Measurements from ENCODE around the gene SPG21.

Gene SPG21

DNA sequence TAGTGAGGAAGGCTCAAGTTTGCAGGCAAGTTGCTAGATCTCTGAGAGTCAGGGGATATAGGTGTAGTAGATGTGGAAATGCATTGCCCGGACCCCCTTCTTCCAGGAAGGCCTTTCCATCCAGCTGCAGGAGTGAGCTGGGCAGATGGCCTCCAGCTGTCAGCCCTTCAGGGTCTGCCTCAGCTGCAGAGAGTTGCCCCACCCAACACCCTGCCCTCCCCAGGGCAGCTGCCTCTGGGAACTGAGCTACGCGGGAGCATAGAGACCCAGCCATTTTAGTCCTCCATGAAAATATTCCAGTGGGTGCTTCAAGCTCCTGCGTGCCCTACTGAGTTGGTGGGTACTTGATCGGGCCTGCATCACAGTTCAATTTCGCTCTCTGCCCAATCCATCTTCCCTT, 29.6 kb downstream of the SPG21 start:
- no peaks in the 10 kb centered on the region for H3K4me1 ChIP-seq (ENCODE audit: insufficient read depth, low read length)
- H3K36me3 ChIP-seq (ENCODE audit: insufficient read depth, low read length): peaks cover 80% of the 10 kb centered on the region
- no peak overlapping the region for H3K4me3 ChIP-seq (ENCODE audit: low read length)
- WGBS: 96% methylated on average over 6 of the region's 6 CpGs
- no peaks in the 10 kb centered on the region for H3K27me3 ChIP-seq (ENCODE audit: insufficient read depth, low read length)
- no peaks in the 10 kb centered on the region for H3K9me3 ChIP-seq (ENCODE audit: insufficient read depth, low read depth, low read length)
- no peak overlapping the region for H3K27ac ChIP-seq (ENCODE audit: low read depth, low read length)
- no peak overlapping the region for H3K9ac ChIP-seq (ENCODE audit: low read depth, low read length)

DNA sequence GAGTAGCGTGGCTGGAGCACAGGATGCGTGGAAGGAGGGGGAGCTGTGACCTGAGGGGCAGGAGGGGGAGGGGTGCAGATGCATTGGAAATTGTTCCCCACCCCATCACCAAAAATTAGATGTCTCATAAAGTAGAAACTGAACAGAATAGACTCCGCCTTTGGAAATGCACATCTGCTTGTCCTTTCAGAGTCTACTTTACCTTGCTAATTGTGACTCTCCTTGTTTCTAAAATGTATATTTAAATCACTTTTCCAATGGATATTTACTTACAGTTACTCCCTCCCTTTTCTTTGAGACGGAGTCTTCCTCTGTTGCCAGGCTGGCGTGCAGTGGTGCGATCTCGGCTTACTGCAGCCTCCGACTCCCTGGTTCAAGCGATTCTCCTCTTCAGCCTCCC, 30.6 kb downstream of the SPG21 start:
- Histone ChIP-seq H3K36me3 (ENCODE audit: insufficient read depth, low read length) (peaks cover 74% of the 10 kb centered on the region), H3K27ac (ENCODE audit: low read depth, low read length) (no peak overlapping the region), H3K4me3 (ENCODE audit: low read length) (no peak overlapping the region), H3K27me3 (ENCODE audit: insufficient read depth, low read length) (no peaks in the 10 kb centered on the region), H3K9me3 (ENCODE audit: insufficient read depth, low read depth, low read length) (no peaks in the 10 kb centered on the region), H3K9ac (ENCODE audit: low read depth, low read length) (no peak overlapping the region), H3K4me1 (ENCODE audit: insufficient read depth, low read length) (no peaks in the 10 kb centered on the region)
- WGBS: 96% methylated on average over 8 of the region's 9 CpGs

DNA sequence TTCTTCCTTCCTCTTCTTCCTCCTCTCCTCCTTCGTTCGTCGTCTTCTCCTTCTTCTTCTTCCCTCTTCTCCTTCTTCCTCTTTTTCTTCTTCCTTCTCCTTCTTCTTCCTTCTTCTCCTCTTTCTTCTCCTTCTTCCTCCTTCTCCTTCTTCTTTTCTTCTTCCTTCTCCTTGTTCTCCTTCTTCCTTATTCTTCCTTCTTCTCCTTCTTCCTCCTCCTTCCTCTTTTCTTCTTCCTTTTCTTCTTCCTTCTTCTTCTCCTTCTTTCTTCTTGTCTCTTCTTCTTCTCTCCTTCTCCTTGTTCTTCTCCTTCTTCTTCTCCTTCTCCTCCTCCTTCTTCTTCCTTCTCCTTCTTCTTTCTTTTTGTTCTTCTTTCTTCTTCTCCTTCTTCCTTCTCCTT, 35.3 kb downstream of the SPG21 start:
- Histone ChIP-seq H3K36me3 (ENCODE audit: insufficient read depth, low read length) (peaks cover 30% of the 10 kb centered on the region), H3K27ac (ENCODE audit: low read depth, low read length) (no peak overlapping the region), H3K9me3 (ENCODE audit: insufficient read depth, low read depth, low read length) (no peaks in the 10 kb centered on the region), H3K27me3 (ENCODE audit: insufficient read depth, low read length) (no peaks in the 10 kb centered on the region), H3K9ac (ENCODE audit: low read depth, low read length) (no peak overlapping the region), H3K4me1 (ENCODE audit: insufficient read depth, low read length) (no peaks in the 10 kb centered on the region), H3K4me3 (ENCODE audit: low read length) (no peak overlapping the region)
- WGBS: 96% methylated on average over 2 of the region's 3 CpGs

DNA sequence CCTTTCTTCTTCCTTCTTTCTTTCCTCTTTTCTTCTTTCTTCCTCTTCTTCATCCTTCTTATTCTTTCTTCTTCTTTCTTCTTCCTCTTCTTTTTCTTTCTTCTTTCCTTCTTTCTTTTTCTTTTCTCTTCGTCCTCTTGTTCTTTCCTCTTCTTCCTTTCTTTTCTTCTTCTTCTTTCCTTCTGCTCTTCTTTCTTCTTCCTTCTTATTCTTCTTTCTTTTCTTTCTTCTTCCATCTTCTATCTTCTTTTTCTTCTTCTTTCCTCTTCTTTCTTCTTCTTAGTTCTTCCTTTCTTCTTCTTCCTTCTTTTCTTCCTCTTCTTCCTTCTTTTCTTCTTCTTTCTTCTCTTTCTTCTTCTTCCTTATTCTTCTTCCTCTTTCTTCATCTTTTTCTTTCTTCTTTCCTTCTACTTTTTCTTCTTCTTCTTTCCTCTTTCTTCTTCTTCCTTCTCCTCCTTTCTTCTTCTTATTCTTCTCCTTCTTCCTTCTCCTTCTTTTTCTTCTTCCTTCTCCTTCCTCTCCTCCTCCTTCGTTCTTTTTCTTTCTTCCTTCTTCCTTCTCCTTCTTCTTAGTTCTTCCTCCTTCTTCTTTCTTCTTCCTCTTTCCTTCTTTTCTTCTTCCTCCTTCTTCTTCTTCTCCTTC, 37.8 kb downstream of the SPG21 start:
- H3K27ac ChIP-seq (ENCODE audit: low read depth, low read length): no peak overlapping the region
- H3K36me3 ChIP-seq (ENCODE audit: insufficient read depth, low read length): peaks cover 15% of the 10 kb centered on the region
- H3K9ac ChIP-seq (ENCODE audit: low read depth, low read length): no peak overlapping the region
- H3K4me3 ChIP-seq (ENCODE audit: low read length): no peak overlapping the region
- no peaks in the 10 kb centered on the region for H3K4me1 ChIP-seq (ENCODE audit: insufficient read depth, low read length)
- no peaks in the 10 kb centered on the region for H3K27me3 ChIP-seq (ENCODE audit: insufficient read depth, low read length)
- 95% methylated on average over 2 of the region's 2 CpGs for WGBS
- no peaks in the 10 kb centered on the region for H3K9me3 ChIP-seq (ENCODE audit: insufficient read depth, low read depth, low read length)

DNA sequence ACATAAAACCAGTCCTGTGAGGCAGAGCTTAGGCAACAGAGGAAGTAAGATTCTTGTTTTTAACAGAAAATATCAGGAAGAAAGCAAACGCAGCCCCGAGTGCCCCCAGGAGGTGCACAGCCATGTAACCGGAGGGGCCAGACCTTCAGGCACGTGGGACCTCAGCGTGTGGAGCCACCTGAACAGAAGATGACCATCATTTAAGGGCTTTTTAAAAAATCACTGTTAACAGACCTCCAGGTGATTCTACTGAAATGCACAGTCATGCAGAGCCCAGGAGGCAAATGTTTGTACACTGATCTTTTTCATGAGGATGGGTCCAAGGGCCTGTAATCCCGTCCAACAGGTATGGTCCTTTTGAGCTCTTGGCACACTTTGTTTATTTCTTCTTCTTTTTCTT, 38.8 kb downstream of the SPG21 start:
- Histone ChIP-seq H3K9me3 (ENCODE audit: insufficient read depth, low read depth, low read length) (no peaks in the 10 kb centered on the region), H3K27ac (ENCODE audit: low read depth, low read length) (no peak overlapping the region), H3K9ac (ENCODE audit: low read depth, low read length) (no peak overlapping the region), H3K36me3 (ENCODE audit: insufficient read depth, low read length) (peaks cover 9% of the 10 kb centered on the region), H3K4me1 (ENCODE audit: insufficient read depth, low read length) (no peaks in the 10 kb centered on the region), H3K27me3 (ENCODE audit: insufficient read depth, low read length) (no peaks in the 10 kb centered on the region), H3K4me3 (ENCODE audit: low read length) (no peak overlapping the region)
- WGBS: 95% methylated on average over 6 of the region's 6 CpGs

DNA sequence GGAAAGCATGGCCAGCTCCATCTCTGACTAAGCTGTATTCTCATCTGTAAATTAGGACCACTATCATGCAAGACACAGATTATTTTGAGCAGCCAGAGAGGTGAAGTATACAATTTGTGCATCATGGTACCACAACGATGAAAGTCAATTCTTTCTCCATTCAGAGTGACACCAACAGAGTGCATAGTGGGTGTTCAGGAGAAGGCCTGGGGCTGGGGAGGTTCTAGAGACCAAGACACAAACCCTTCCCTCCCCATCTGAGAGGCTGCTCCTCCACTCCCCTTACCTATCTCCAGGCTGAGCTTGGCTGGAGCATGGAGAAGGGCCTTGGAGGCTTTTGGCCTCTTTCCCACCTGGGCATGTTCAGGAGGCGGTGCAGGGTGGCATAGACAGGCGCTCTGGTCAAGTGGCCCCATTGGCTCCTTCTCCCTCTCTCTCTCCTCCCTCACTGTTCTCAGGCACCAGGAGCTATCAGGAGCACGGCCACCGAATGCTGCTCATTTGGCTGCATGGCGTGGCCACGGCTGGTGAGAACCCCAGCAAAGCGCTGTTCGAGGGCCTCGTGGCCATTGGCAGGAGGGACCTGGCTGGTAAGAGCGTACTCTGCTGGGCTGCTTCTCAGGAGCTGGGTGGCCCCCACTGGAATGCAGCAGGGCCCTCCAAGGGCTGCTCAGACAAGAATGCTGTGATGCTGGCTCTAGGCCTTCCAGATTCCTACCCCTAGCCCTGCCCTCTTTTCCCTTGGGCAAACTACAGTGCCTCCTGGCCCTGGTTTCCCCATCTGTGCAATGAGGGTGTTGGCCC, 40.1 kb downstream of the SPG21 start:
- no peak overlapping the region for H3K27ac ChIP-seq (ENCODE audit: low read depth, low read length)
- H3K9me3 ChIP-seq (ENCODE audit: insufficient read depth, low read depth, low read length): no peaks in the 10 kb centered on the region
- WGBS: 95% methylated on average over 11 of the region's 11 CpGs

GRCh38 chr15:64948916-64949315, 40.8 kb downstream of the SPG21 start:
- WGBS: 89% methylated on average over 9 of the region's 9 CpGs
- no peaks in the 10 kb centered on the region for H3K36me3 ChIP-seq (ENCODE audit: insufficient read depth, low read length)
- H3K27me3 ChIP-seq (ENCODE audit: insufficient read depth, low read length): no peaks in the 10 kb centered on the region
- no peak overlapping the region for H3K9ac ChIP-seq (ENCODE audit: low read depth, low read length)
- H3K27ac ChIP-seq (ENCODE audit: low read depth, low read length): no peak overlapping the region
- H3K4me3 ChIP-seq (ENCODE audit: low read length): no peak overlapping the region
- no peaks in the 10 kb centered on the region for H3K4me1 ChIP-seq (ENCODE audit: insufficient read depth, low read length)
- no peaks in the 10 kb centered on the region for H3K9me3 ChIP-seq (ENCODE audit: insufficient read depth, low read depth, low read length)

More for the DNA sequence above, 40.1 kb downstream of the SPG21 start:
- Histone ChIP-seq H3K4me1 (ENCODE audit: insufficient read depth, low read length) (no peaks in the 10 kb centered on the region), H3K27me3 (ENCODE audit: insufficient read depth, low read length) (no peaks in the 10 kb centered on the region), H3K36me3 (ENCODE audit: insufficient read depth, low read length) (no peaks in the 10 kb centered on the region), H3K9ac (ENCODE audit: low read depth, low read length) (no peak overlapping the region), H3K4me3 (ENCODE audit: low read length) (no peak overlapping the region)

DNA sequence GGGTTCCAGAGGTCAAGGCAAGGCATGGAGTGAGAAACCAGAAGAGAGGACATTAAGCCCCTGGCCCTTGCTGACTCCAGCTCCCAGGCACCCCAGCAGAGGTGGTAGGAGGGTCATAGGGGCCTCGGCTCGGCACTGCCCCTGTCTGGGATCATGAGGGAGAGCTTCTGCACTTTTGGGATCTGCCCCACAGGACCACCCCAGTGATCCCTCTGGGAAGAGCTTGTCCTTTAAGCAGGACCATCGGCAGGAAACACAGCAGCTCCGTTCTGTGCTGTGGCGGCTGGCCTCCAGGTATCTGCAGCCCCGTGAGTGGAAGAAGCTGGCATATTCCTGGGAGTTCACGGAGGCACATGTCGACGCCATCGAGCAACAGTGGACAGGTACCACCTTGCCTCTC, 42.5 kb downstream of the SPG21 start:
- no peak overlapping the region for H3K9ac ChIP-seq (ENCODE audit: low read depth, low read length)
- no peaks in the 10 kb centered on the region for H3K9me3 ChIP-seq (ENCODE audit: insufficient read depth, low read depth, low read length)
- H3K4me1 ChIP-seq (ENCODE audit: insufficient read depth, low read length): no peaks in the 10 kb centered on the region
- WGBS: 92% methylated on average over 10 of the region's 10 CpGs
- H3K27me3 ChIP-seq (ENCODE audit: insufficient read depth, low read length): no peaks in the 10 kb centered on the region
- no peak overlapping the region for H3K4me3 ChIP-seq (ENCODE audit: low read length)
- no peaks in the 10 kb centered on the region for H3K36me3 ChIP-seq (ENCODE audit: insufficient read depth, low read length)
- H3K27ac ChIP-seq (ENCODE audit: low read depth, low read length): no peak overlapping the region

DNA sequence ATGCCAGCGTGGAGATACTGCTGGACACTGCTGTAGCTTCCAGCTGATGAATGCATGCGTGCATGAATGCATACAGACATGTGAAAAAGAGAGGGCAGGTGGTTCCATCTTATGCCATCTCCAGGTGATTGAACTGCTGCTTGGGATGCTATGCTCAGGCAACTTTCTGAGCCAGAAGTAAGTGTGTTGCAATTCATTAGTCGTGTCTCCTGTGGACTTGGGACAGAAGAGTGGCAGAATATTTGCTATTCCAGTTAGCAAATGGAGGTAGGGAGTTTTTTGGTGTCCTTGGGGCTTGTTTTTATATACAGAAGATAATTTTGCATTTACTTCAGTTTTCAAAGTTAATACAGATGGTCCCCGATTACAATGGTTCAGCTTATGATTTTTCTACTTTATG, 44.8 kb downstream of the SPG21 start:
- Histone ChIP-seq H3K4me3 (ENCODE audit: low read length) (no peak overlapping the region), H3K27ac (ENCODE audit: low read depth, low read length) (no peak overlapping the region), H3K4me1 (ENCODE audit: insufficient read depth, low read length) (no peaks in the 10 kb centered on the region), H3K36me3 (ENCODE audit: insufficient read depth, low read length) (no peaks in the 10 kb centered on the region), H3K9me3 (ENCODE audit: insufficient read depth, low read depth, low read length) (no peaks in the 10 kb centered on the region), H3K9ac (ENCODE audit: low read depth, low read length) (no peak overlapping the region), H3K27me3 (ENCODE audit: insufficient read depth, low read length) (no peaks in the 10 kb centered on the region)
- WGBS: 90% methylated on average over 3 of the region's 4 CpGs

- Histone ChIP-seq H3K27me3 (ENCODE audit: insufficient read depth, low read length) (no peaks in the 10 kb centered on the region), H3K27ac (ENCODE audit: low read depth, low read length) (no peak overlapping the region), H3K4me3 (ENCODE audit: low read length) (no peak overlapping the region), H3K9ac (ENCODE audit: low read depth, low read length) (no peak overlapping the region), H3K36me3 (ENCODE audit: insufficient read depth, low read length) (no peaks in the 10 kb centered on the region), H3K4me1 (ENCODE audit: insufficient read depth, low read length) (no peaks in the 10 kb centered on the region), H3K9me3 (ENCODE audit: insufficient read depth, low read depth, low read length) (no peaks in the 10 kb centered on the region)
- 90% methylated on average over 5 of the region's 6 CpGs for whole genome bisulfite sequencing
Observed at GRCh38 chr15:64943512-64944225, 46.0 kb downstream of the SPG21 start.

DNA sequence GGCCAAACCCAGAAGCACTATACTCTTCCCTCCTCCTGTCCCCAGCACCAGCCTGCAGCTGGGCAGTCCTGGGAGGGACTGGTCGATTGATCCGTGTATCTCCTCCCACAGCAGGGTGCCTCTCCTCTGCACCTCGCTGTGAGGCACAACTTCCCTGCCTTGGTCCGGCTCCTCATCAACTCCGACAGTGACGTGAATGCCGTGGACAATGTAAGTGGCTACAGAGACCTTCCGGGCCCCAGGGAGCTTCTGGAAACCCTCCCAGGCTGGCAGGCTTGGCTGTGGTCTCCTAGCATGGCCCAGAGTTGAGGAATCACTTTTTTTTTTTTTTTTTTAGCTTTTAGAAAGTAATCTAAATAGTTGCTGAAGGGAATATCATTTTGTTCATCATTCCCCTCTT, 47.4 kb downstream of the SPG21 start:
- H3K4me3 ChIP-seq (ENCODE audit: low read length): no peak overlapping the region
- no peaks in the 10 kb centered on the region for H3K36me3 ChIP-seq (ENCODE audit: insufficient read depth, low read length)
- H3K9me3 ChIP-seq (ENCODE audit: insufficient read depth, low read depth, low read length): no peaks in the 10 kb centered on the region
- H3K27me3 ChIP-seq (ENCODE audit: insufficient read depth, low read length): no peaks in the 10 kb centered on the region
- H3K27ac ChIP-seq (ENCODE audit: low read depth, low read length): no peak overlapping the region
- H3K9ac ChIP-seq (ENCODE audit: low read depth, low read length): no peak overlapping the region
- WGBS: 67% methylated on average over 8 of the region's 8 CpGs
- H3K4me1 ChIP-seq (ENCODE audit: insufficient read depth, low read length): no peaks in the 10 kb centered on the region
